HL-60 (cell line): ENCODE data around the gene BMERB1.
"Not testable (repeated sequence)": the region's sequence is repeated elsewhere in the genome, so short reads cannot be mapped to it uniquely, and the experiment has no call there.

Experiments used
- CTCF ChIP-seq: IDR thresholded peaks from one replicate; pipeline ENCODE4 v1.5.1; 2011; ENCODE audit warnings: low read length, control low read depth, inconsistent platforms; ENCODE audit not compliant: insufficient read depth
- POLR2AphosphoS5 ChIP-seq: IDR thresholded peaks from 2 replicates; pipeline ENCODE4 v1.6.1; 2012; ENCODE audit warnings: low read depth
- REST ChIP-seq: IDR thresholded peaks from 2 replicates; pipeline ENCODE4 v1.6.1; 2012; ENCODE audit warnings: low read depth; ENCODE audit not compliant: insufficient replicate concordance

GRCh38 chr16:15573896-15574613 lies 139.7 kb downstream of the BMERB1 start:
- TF ChIP-seq CTCF, POLR2AphosphoS5, REST: not testable (repeated sequence)
